Smooth muscle cell of the brain vasculature (primary cell): ENCODE results near the gene ACAA2.

Experiments used
- DNase-seq: peaks from one replicate; pipeline ENCODE4 v3.0.0-alpha.2; 2012; ENCODE audit warnings: low read depth, low spot score

ACAA2 gene

DNA sequence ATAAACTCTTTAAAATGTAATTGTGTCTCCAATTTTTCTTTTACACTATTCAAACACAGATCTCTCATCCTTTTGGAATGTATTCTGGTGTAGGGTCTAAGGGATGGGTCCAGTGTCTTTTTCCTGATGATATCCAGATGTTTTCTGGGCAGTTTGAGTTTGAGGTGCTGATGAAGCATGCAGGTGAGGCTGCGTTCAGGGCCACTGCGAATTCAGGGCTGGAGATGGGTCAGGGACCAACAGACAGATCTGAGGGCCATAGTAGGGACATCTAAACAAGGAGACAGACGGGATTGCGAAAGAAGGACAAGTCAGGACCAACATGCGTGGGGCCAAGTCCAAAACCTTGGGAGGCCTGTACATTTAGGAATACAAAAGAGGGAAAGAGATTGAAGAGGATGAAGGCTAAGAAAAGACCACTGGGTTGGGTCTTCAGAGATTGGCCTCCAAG lies 70.2 kb downstream of the ACAA2 start:
- DNase-seq: no peak

DNA sequence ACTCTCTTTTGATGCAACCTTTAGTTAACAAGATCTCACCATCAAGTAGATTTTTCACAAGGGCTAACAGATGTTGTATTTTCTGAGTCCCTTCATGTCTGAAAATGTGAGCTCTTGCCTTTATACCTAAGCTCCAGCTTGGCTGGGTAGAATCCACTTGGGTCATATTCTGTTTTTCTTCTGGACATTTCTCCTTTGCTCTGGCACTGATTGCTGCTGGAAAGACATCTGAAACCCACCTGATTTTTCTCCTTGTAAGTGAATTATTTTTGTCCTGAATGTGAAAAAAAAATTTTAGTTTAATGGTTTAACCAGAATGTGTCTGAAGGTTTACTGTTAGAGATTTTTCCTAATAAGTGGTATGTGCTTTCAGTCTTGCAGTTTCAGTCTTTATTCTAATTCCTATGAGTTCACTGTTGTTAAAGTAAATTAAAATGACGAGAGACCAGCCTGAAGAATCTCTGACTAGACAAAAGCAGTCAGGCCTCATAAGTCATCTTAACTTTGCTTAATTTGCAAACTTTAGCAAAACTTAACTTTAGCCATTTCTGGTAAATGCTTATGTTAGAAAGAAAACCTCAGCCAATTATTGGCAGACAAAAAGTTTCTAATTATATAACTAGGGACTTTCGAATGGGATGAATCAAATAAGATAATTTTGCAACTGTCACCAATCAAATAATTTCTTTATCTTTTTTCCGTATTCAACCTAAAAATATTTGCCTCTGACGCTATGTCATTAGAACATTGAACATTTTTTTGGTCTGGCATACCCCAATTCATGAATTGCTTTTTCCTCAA lies 70.8 kb downstream of the ACAA2 start:
- DNase-seq: no peak

DNA sequence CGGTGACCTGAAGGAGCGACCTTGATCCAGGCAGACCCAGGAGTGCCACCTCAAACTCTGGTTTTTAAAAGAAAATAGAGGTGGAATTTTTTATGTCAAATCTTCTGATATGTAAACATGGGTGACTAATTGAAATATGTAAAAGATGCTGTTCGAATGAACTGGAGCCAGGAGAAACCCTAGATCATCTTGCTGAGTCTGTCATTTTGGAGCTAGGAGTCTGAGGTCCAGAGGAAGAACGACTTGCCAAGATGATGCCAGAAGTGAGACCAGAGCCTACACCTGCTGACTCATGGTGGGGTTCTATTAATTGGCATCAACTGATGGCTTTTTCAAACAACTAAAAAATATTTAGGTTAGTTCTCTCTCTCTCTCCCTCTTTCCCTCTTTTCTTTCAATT lies 74.1 kb downstream of the ACAA2 start:
- DNase-seq: no peak

DNA sequence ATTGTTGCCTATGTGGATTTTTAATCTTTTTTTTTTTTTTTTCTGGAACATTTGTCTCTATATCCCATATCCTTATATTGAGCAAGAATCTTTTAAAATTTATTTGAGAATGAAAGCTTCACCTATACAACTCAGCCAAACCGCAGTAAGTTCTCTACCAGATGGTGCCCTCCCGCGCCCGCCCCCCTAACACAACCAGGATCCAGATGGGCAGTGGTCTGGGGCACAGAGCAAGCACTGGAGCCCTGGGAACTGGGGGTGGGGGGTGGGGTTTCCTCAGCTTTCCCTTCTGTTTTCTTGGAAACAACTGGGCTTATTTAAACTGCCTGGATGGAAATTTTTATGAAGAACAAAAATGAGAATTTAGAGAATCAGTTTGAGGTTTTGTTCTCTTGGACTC lies 74.6 kb downstream of the ACAA2 start:
- DNase-seq: no peak

DNA sequence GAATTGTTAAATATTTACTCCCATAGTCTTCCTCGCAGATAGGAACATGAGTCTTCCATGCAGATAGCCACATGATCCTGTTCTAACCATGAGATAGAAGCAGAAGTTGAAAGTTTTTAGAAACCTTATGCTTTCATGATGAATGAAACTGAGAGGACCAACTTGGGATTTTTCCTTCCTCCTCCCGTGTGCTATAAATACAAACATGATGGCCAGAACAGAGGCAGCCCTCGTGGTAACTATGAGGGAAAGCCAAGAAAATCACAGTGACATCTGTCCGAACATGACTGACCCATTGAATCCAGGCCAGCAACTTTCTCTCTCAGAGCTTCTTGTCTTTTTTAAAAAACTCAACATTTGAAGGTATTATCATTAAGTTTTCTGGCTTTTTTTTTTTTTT lies 78.5 kb downstream of the ACAA2 start:
- no peak for DNase-seq

DNA sequence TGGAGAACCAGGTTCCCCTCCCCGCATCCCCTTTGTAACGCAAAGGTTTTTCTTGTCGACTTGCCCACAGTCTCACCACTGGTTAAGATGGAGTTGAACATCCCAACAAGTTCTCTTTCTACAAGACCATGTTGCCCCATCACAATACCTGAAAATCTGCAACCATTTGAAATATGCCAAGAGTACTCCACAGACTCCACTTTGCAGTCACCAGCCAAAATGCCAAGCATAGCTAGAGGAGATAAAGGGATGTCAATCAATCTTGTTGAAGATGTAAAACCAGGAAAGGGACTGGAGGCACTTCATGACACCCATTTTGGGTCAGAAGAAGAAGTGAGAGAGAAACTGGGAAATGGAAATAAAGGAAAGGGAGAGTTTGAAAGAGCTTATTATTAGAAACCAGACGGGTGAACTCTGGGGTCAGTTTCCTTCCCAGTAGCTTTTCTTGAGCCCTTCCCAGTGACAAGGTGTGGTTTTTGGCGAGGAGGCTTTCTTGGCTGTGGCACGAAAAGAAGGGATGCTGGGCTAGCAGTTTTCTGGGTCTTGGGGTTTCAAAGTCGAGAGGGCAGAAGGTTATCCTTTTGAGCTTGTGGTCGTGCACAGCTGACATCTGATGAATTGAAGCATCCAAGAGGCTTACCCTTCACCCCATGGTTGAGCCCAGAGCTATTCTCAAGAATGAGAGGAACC lies 79.3 kb downstream of the ACAA2 start:
- DNase-seq: no peak

DNA sequence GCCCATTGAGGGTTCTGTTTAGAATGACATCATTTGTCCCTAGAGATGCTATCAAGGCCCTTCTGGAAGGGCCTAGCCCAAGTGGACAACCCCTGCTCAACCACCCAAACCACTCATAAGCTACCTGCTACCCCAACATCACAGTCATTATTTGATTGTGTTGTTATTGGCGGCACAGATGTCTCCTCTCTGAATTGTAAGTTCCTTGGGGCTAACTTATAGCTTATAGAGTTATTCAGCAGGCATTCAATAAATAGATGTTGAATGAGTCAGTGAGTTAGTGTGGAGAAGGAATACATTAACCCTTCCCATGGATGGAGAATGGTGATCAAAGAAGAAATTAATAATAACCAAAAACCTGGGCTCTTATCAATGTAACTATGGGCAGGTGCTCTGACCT lies 80.0 kb downstream of the ACAA2 start:
- no peak for DNase-seq
